GM12878 (cell line): ENCODE data around the gene KRTAP9-4. TPM values are rescaled to one million over a fixed set of nuclear protein-coding genes. Genes with fewer than 3 reads are reported as not detected.

Source experiments
- ATAC-seq: fragments of 200-7000 bp; cut with Tn5 transposase; 3 replicates; pipeline ENCODE4 v1.9.1; 2020; ENCODE audit warnings: mild to moderate bottlenecking, moderate library complexity
- BruUV-seq: library from RNA; stranded (reverse); fragments of 400-500 nt; replicated peaks from 2 replicates; lab custom pipeline; 2021; lab: Mats Ljungman, UMichigan
- CTCF ChIA-PET: fragments of 300-600 bp; sonication (Branson Sonifier 250); formaldehyde crosslinking; extraction: SDS; loops from one replicate; lab custom pipeline; 2021; ENCODE audit warnings: inconsistent platforms; lab: Yijun Ruan, JAX
- POLR2A ChIA-PET: fragments of 350-600 bp; formaldehyde crosslinking; extraction: SDS; loops from one replicate; lab custom pipeline; 2021; ENCODE audit warnings: inconsistent platforms; lab: Charles Lee
- RAD21 ChIA-PET: fragments of 300-600 bp; sonication (Branson Sonifier 250); formaldehyde crosslinking; loops from one replicate; lab custom pipeline; 2023; ENCODE audit warnings: antibody characterized with exemption; ENCODE audit not compliant: unreplicated experiment; lab: Charles Lee
- SMC1A ChIA-PET: fragments of 300-600 bp; sonication (Branson Sonifier 250); formaldehyde crosslinking; loops from one replicate; lab custom pipeline; 2023; ENCODE audit not compliant: unreplicated experiment, uncharacterized antibody; lab: Charles Lee
- DNase-seq: peaks from one replicate; pipeline ENCODE4 v3.0.0-alpha.2; 2011; ENCODE audit warnings: low read depth, low spot score
- FAIRE-seq: peaks from 3 replicates; lab custom pipeline; 2011; peaks lifted over from hg19 to GRCh38; lab: Jason Lieb, UNC
- H2AFZ ChIP-seq: 2 replicates; pipeline ENCODE4 v1.6.0; 2011; ENCODE audit warnings: low read depth, low read length, control low read depth; ENCODE audit not compliant: control insufficient read depth
- H3K27ac ChIP-seq: 2 replicates; pipeline ENCODE4 v1.5.1; 2011; ENCODE audit warnings: control low read depth; ENCODE audit not compliant: control insufficient read depth, insufficient read depth
- H3K27me3 ChIP-seq, 2 experiments: replicated peaks in 1 of 2; 2 replicates each; pipeline versions ENCODE4 v1.6.0 to v1.6.1; 2011; ENCODE audit warnings: low read length in 1 of 2; ENCODE audit not compliant: control insufficient read depth in 2 of 2, insufficient read depth in 2 of 2
- H3K36me3 ChIP-seq, 2 experiments: 2 replicates each; pipeline ENCODE4 v1.5.1; 2011; ENCODE audit warnings: low read length in 1 of 2; ENCODE audit not compliant: control insufficient read depth in 2 of 2, insufficient read depth in 2 of 2
- H3K4me1 ChIP-seq: 2 replicates; pipeline ENCODE4 v1.6.1; 2011; ENCODE audit warnings: mild to moderate bottlenecking, low read length, moderate library complexity, mixed read lengths; ENCODE audit not compliant: control insufficient read depth, insufficient read depth
- H3K4me2 ChIP-seq: 2 replicates; pipeline ENCODE4 v1.6.0; 2011; ENCODE audit warnings: control low read depth; ENCODE audit not compliant: control insufficient read depth, insufficient read depth
- H3K4me3 ChIP-seq: fragments of 200-600 bp; sonication (generic); 2 replicates; pipeline ENCODE4 v1.5.1; 2016
- H3K79me2 ChIP-seq: 2 replicates; pipeline ENCODE4 v1.6.0; 2011; ENCODE audit warnings: low read length; ENCODE audit not compliant: control insufficient read depth, insufficient read depth
- H3K9ac ChIP-seq: 2 replicates; pipeline ENCODE4 v1.8.0; 2011; ENCODE audit warnings: low read length, control low read depth, mixed read lengths; ENCODE audit not compliant: control insufficient read depth, insufficient read depth
- H3K9me3 ChIP-seq: replicated peaks from 3 replicates; pipeline ENCODE4 v1.5.1; 2011; ENCODE audit warnings: mild to moderate bottlenecking, low read length; ENCODE audit not compliant: control insufficient read depth, insufficient read depth
- H4K20me1 ChIP-seq: 2 replicates; pipeline ENCODE4 v1.6.0; 2011; ENCODE audit not compliant: control insufficient read depth, insufficient read depth
- BRCA1 ChIP-seq: IDR thresholded peaks from 2 replicates; pipeline ENCODE4 v1.6.1; 2011; ENCODE audit warnings: low read depth, low read length, improper control_type of control experiment
- DPF2 ChIP-seq: fragments of 450-650 bp; IDR thresholded peaks from 2 replicates; pipeline ENCODE4 v1.6.1; 2017; ENCODE audit warnings: mild to moderate bottlenecking
- EGR1 ChIP-seq, 2 experiments: IDR thresholded peaks; 1 replicate in 1 of 2; 2 replicates in 1 of 2; pipeline ENCODE4 v1.6.1; 2011 to 2012; ENCODE audit warnings: low read depth in 2 of 2, low read length in 2 of 2, borderline replicate concordance in 1 of 2, mild to moderate bottlenecking in 1 of 2, moderate library complexity in 1 of 2
- ESRRA ChIP-seq: IDR thresholded peaks from 2 replicates; pipeline ENCODE4 v1.6.1; 2012; ENCODE audit warnings: mild to moderate bottlenecking, low read length, improper control_type of control experiment
- NFXL1 ChIP-seq: fragments of 450-650 bp; IDR thresholded peaks from 2 replicates; pipeline ENCODE4 v1.6.1; 2017; ENCODE audit warnings: antibody characterized with exemption, mild to moderate bottlenecking, borderline replicate concordance
- RELA ChIP-seq: fragments of 450-650 bp; IDR thresholded peaks from 2 replicates; pipeline ENCODE4 v1.8.0; 2014; ENCODE audit warnings: borderline replicate concordance; ENCODE audit not compliant: partially characterized antibody
- WGBS: methylation state at CpG from one replicate; pipeline ENCODE4 v1.1.6; 2016; ENCODE audit warnings: low lambda C conversion rate; ENCODE audit not compliant: insufficient replicate concordance, insufficient coverage; ENCODE audit errors: missing lambda C conversion rate; 5-methylcytosine and 5-hydroxymethylcytosine counted together
- in situ Hi-C: fragments of 300-500 bp; cut with MboI; formaldehyde crosslinking; loops from 9 replicates; pipeline ENCODE4 v1.14.3; 2018; ENCODE audit warnings: mixed read lengths
- intact Hi-C: fragments of 100-400 bp; cut with micrococcal nuclease; formaldehyde crosslinking; loops from one replicate; pipeline ENCODE4 v1.14.2; 2022; ENCODE audit not compliant: unreplicated experiment
- polyA plus RNA-seq, 11 experiments: library from polyadenylated mRNA; depleted of rRNA in 4 of 11; unstranded in 6 of 11; stranded (reverse) in 5 of 11; fragments of >200 nt; fragmentation: Nextera tagmentation in 4 of 11; fragmentation: Illumina TruSeq in 1 of 11; extraction: Ambion mirVana in 4 of 11; extraction: Trizol in 1 of 11; gene quantifications; 1 replicate in 1 of 11; 2 replicates in 10 of 11; pipeline versions ENCODE4 v1.2.1 to v1.2.3, GENCODE V29; 2011 to 2016; ENCODE audit warnings: inconsistent platforms in 2 of 11, missing spikeins in 2 of 11, low read depth in 1 of 11
- small RNA-seq: library from RNA; depleted of rRNA; stranded (forward); fragments of <200 nt; gene quantifications from one replicate; pipeline ENCODE3, GENCODE V24; 2014
- total RNA-seq, 4 experiments: library from RNA; depleted of rRNA in 3 of 4; stranded (reverse); fragments of >200 nt in 3 of 4; fragmentation: Illumina TruSeq in 1 of 4; extraction: Trizol in 1 of 4; gene quantifications; 2 replicates each; pipeline versions ENCODE4 v1.2.1 to v1.2.3, GENCODE V29; 2013 to 2021
- TF ChIP-seq, protein P1 (sequence below): IDR thresholded peaks from 2 replicates; pipeline ENCODE4 v1.6.1; 2012; ENCODE audit warnings: low read depth, low read length, improper control_type of control experiment

The KRTAP9-4 gene
- total and polyA plus RNA-seq, 10 of the 15 experiments (the other 5 are each of a cell fraction or from before 2014, with no cell fraction given): not detected

- ChIA-PET RAD21 (no interaction called here), CTCF (no interaction called here), POLR2A (no interaction called here), SMC1A (no interaction called here)
- Histone ChIP-seq H3K4me3 (no peak overlapping the region), H3K9ac (no peak overlapping the region), H2AFZ (no peak overlapping the region), H3K9me3 (no peaks in the 10 kb centered on the region; the same call in 2 of the 3 replicates), H4K20me1 (no peaks in the 10 kb centered on the region), H3K79me2 (no peaks in the 10 kb centered on the region), H3K27ac (no peak overlapping the region), H3K4me1 (no peaks in the 10 kb centered on the region), H3K36me3 (no peaks in the 10 kb centered on the region), H3K4me2 (no peak overlapping the region), H3K27me3 (peaks cover 0 to 2% of the 10 kb centered on the region in 2 experiments; a peak in 1 of 4 replicates)
- no peak for FAIRE-seq
- intact Hi-C loops (no loop called here), in situ Hi-C loops (no loop called here)
- TF ChIP-seq DPF2 (no peak), BRCA1 (no peak), NFXL1 (no peak), RELA (no peak), ESRRA (no peak), EGR1 (IDR thresholded peaks at IDR 0.05; ENCODE audit: borderline replicate concordance in 1 of 2, low read depth in 2 of 2, low read length in 2 of 2) (no peak)
- TF ChIP-seq, protein P1, sequence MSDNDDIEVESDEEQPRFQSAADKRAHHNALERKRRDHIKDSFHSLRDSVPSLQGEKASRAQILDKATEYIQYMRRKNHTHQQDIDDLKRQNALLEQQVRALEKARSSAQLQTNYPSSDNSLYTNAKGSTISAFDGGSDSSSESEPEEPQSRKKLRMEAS: no peak
- no peak for ATAC-seq
- WGBS: 39% methylated on average over 20 of the region's 20 CpGs
- BruUV-seq: no TSS peak
- DNase-seq: no peak
Measured at GRCh38 chr17:41298458-41299135, 49.1 kb downstream of the KRTAP9-4 start.

Small RNAs within 50 kb of the gene (small RNA-seq; reads per million reads assigned to genes)
- gene KRTAP9-10P: not detected

Other genes with a start within 250 kb of the KRTAP9-4 start
Only the 7 nearest of the 41 such genes appear.
- not detected in 2 replicates for gene KRTAP9-2, start 23.0 kb upstream of the KRTAP9-4 start, total RNA-seq (2014; rRNA removed)
- gene KRTAP9-2, start 23.0 kb upstream of the KRTAP9-4 start, total RNA-seq (2014; rRNA removed; fragmentation: Illumina TruSeq; extraction: Trizol): not detected in 2 replicates
- not detected in 2 replicates for gene KRTAP9-2, start 23.0 kb upstream of the KRTAP9-4 start, total RNA-seq (2021)
- gene KRTAP9-2, start 23.0 kb upstream of the KRTAP9-4 start, polyA plus RNA-seq (2011; rRNA removed): not detected in 2 replicates
- not detected in 2 replicates for gene KRTAP9-2, start 23.0 kb upstream of the KRTAP9-4 start, polyA plus RNA-seq (2014; fragmentation: Illumina TruSeq; extraction: Trizol)
- not detected for gene KRTAP9-2, start 23.0 kb upstream of the KRTAP9-4 start, polyA plus RNA-seq (2014; fragmentation: Nextera tagmentation; extraction: Ambion mirVana)
- not detected in 2 replicates for gene KRTAP9-2, start 23.0 kb upstream of the KRTAP9-4 start, polyA plus RNA-seq (2014; rRNA removed)
- gene KRTAP9-2, start 23.0 kb upstream of the KRTAP9-4 start, polyA plus RNA-seq (2016; fragmentation: Nextera tagmentation; extraction: Ambion mirVana): not detected
- gene KRTAP9-3, start 17.2 kb upstream of the KRTAP9-4 start, total RNA-seq (2014; rRNA removed): not detected in 2 replicates
- gene KRTAP9-3, start 17.2 kb upstream of the KRTAP9-4 start, total RNA-seq (2014; rRNA removed; fragmentation: Illumina TruSeq; extraction: Trizol): not detected in 2 replicates
- gene KRTAP9-3, start 17.2 kb upstream of the KRTAP9-4 start, total RNA-seq (2021): not detected in 2 replicates
- gene KRTAP9-3, start 17.2 kb upstream of the KRTAP9-4 start, polyA plus RNA-seq (2011; rRNA removed): not detected in 2 replicates
- gene KRTAP9-3, start 17.2 kb upstream of the KRTAP9-4 start, polyA plus RNA-seq (2014; fragmentation: Illumina TruSeq; extraction: Trizol): not detected in 2 replicates
- gene KRTAP9-3, start 17.2 kb upstream of the KRTAP9-4 start, polyA plus RNA-seq (2014; fragmentation: Nextera tagmentation; extraction: Ambion mirVana): not detected
- not detected in 2 replicates for gene KRTAP9-3, start 17.2 kb upstream of the KRTAP9-4 start, polyA plus RNA-seq (2014; rRNA removed)
- gene KRTAP9-3, start 17.2 kb upstream of the KRTAP9-4 start, polyA plus RNA-seq (2016; fragmentation: Nextera tagmentation; extraction: Ambion mirVana): not detected
- gene KRTAP9-8, start 11.7 kb upstream of the KRTAP9-4 start, total RNA-seq (2014; rRNA removed): not detected in 2 replicates
- gene KRTAP9-8, start 11.7 kb upstream of the KRTAP9-4 start, total RNA-seq (2014; rRNA removed; fragmentation: Illumina TruSeq; extraction: Trizol): not detected in 2 replicates
- not detected in 2 replicates for gene KRTAP9-8, start 11.7 kb upstream of the KRTAP9-4 start, total RNA-seq (2021)
- not detected in 2 replicates for gene KRTAP9-8, start 11.7 kb upstream of the KRTAP9-4 start, polyA plus RNA-seq (2011; rRNA removed)
- not detected in 2 replicates for gene KRTAP9-8, start 11.7 kb upstream of the KRTAP9-4 start, polyA plus RNA-seq (2014; fragmentation: Illumina TruSeq; extraction: Trizol)
- gene KRTAP9-8, start 11.7 kb upstream of the KRTAP9-4 start, polyA plus RNA-seq (2014; fragmentation: Nextera tagmentation; extraction: Ambion mirVana): not detected
- gene KRTAP9-8, start 11.7 kb upstream of the KRTAP9-4 start, polyA plus RNA-seq (2014; rRNA removed): not detected in 2 replicates
- gene KRTAP9-8, start 11.7 kb upstream of the KRTAP9-4 start, polyA plus RNA-seq (2016; fragmentation: Nextera tagmentation; extraction: Ambion mirVana): not detected
- gene KRTAP9-9, start 5.7 kb downstream of the KRTAP9-4 start, total RNA-seq (2014; rRNA removed): not detected in 2 replicates
- not detected in 2 replicates for gene KRTAP9-9, start 5.7 kb downstream of the KRTAP9-4 start, total RNA-seq (2014; rRNA removed; fragmentation: Illumina TruSeq; extraction: Trizol)
- gene KRTAP9-9, start 5.7 kb downstream of the KRTAP9-4 start, total RNA-seq (2021): not detected in 2 replicates
- gene KRTAP9-9, start 5.7 kb downstream of the KRTAP9-4 start, polyA plus RNA-seq (2011; rRNA removed): not detected in 2 replicates
- gene KRTAP9-9, start 5.7 kb downstream of the KRTAP9-4 start, polyA plus RNA-seq (2014; fragmentation: Illumina TruSeq; extraction: Trizol): not detected in 2 replicates
- not detected for gene KRTAP9-9, start 5.7 kb downstream of the KRTAP9-4 start, polyA plus RNA-seq (2014; fragmentation: Nextera tagmentation; extraction: Ambion mirVana)
- not detected in 2 replicates for gene KRTAP9-9, start 5.7 kb downstream of the KRTAP9-4 start, polyA plus RNA-seq (2014; rRNA removed)
- not detected for gene KRTAP9-9, start 5.7 kb downstream of the KRTAP9-4 start, polyA plus RNA-seq (2016; fragmentation: Nextera tagmentation; extraction: Ambion mirVana)
- gene KRTAP9-6, start 15.7 kb downstream of the KRTAP9-4 start, total RNA-seq (2014; rRNA removed): not detected in 2 replicates
- not detected in 2 replicates for gene KRTAP9-6, start 15.7 kb downstream of the KRTAP9-4 start, total RNA-seq (2014; rRNA removed; fragmentation: Illumina TruSeq; extraction: Trizol)
- not detected in 2 replicates for gene KRTAP9-6, start 15.7 kb downstream of the KRTAP9-4 start, total RNA-seq (2021)
- not detected in 2 replicates for gene KRTAP9-6, start 15.7 kb downstream of the KRTAP9-4 start, polyA plus RNA-seq (2011; rRNA removed)
- gene KRTAP9-6, start 15.7 kb downstream of the KRTAP9-4 start, polyA plus RNA-seq (2014; fragmentation: Illumina TruSeq; extraction: Trizol): not detected in 2 replicates
- not detected for gene KRTAP9-6, start 15.7 kb downstream of the KRTAP9-4 start, polyA plus RNA-seq (2014; fragmentation: Nextera tagmentation; extraction: Ambion mirVana)
- not detected in 2 replicates for gene KRTAP9-6, start 15.7 kb downstream of the KRTAP9-4 start, polyA plus RNA-seq (2014; rRNA removed)
- not detected for gene KRTAP9-6, start 15.7 kb downstream of the KRTAP9-4 start, polyA plus RNA-seq (2016; fragmentation: Nextera tagmentation; extraction: Ambion mirVana)
- gene KRTAP9-7, start 26.0 kb downstream of the KRTAP9-4 start, total RNA-seq (2014; rRNA removed): not detected in 2 replicates
- gene KRTAP9-7, start 26.0 kb downstream of the KRTAP9-4 start, total RNA-seq (2014; rRNA removed; fragmentation: Illumina TruSeq; extraction: Trizol): not detected in 2 replicates
- not detected in 2 replicates for gene KRTAP9-7, start 26.0 kb downstream of the KRTAP9-4 start, total RNA-seq (2021)
- not detected in 2 replicates for gene KRTAP9-7, start 26.0 kb downstream of the KRTAP9-4 start, polyA plus RNA-seq (2011; rRNA removed)
- not detected in 2 replicates for gene KRTAP9-7, start 26.0 kb downstream of the KRTAP9-4 start, polyA plus RNA-seq (2014; fragmentation: Illumina TruSeq; extraction: Trizol)
- not detected for gene KRTAP9-7, start 26.0 kb downstream of the KRTAP9-4 start, polyA plus RNA-seq (2014; fragmentation: Nextera tagmentation; extraction: Ambion mirVana)
- not detected in 2 replicates for gene KRTAP9-7, start 26.0 kb downstream of the KRTAP9-4 start, polyA plus RNA-seq (2014; rRNA removed)
- not detected for gene KRTAP9-7, start 26.0 kb downstream of the KRTAP9-4 start, polyA plus RNA-seq (2016; fragmentation: Nextera tagmentation; extraction: Ambion mirVana)
- gene KRTAP29-1, start 53.2 kb downstream of the KRTAP9-4 start, total RNA-seq (2014; rRNA removed): not detected in 2 replicates
- not detected in 2 replicates for gene KRTAP29-1, start 53.2 kb downstream of the KRTAP9-4 start, total RNA-seq (2014; rRNA removed; fragmentation: Illumina TruSeq; extraction: Trizol)
- not detected in 2 replicates for gene KRTAP29-1, start 53.2 kb downstream of the KRTAP9-4 start, total RNA-seq (2021)
- 1.1 and 1.9 TPM in 2 replicates for gene KRTAP29-1, start 53.2 kb downstream of the KRTAP9-4 start, polyA plus RNA-seq (2011; rRNA removed)
- not detected in 2 replicates for gene KRTAP29-1, start 53.2 kb downstream of the KRTAP9-4 start, polyA plus RNA-seq (2014; fragmentation: Illumina TruSeq; extraction: Trizol)
- gene KRTAP29-1, start 53.2 kb downstream of the KRTAP9-4 start, polyA plus RNA-seq (2014; fragmentation: Nextera tagmentation; extraction: Ambion mirVana): not detected
- not detected in 2 replicates for gene KRTAP29-1, start 53.2 kb downstream of the KRTAP9-4 start, polyA plus RNA-seq (2014; rRNA removed)
- gene KRTAP29-1, start 53.2 kb downstream of the KRTAP9-4 start, polyA plus RNA-seq (2016; fragmentation: Nextera tagmentation; extraction: Ambion mirVana): not detected